CD14-positive monocyte (primary cell): ENCODE data around the gene SNAPC2. TPM values are rescaled to one million over a fixed set of nuclear protein-coding genes. Genes with fewer than 3 reads are reported as not detected.

Source experiments
- DNase-seq, 3 donors: peaks; one replicate each; pipeline ENCODE4 v3.0.0-alpha.2; 2011 to 2022
- H2AFZ ChIP-seq: 2 replicates; pipeline ENCODE4 v1.6.0; 2012; ENCODE audit warnings: mild to moderate bottlenecking, low read depth, low read length, inconsistent platforms; ENCODE audit not compliant: insufficient read depth, poor library complexity, severe bottlenecking
- H3K27ac ChIP-seq, 2 donors: 1 replicate in 1 of 2; 2 replicates in 1 of 2; pipeline ENCODE4 v1.5.1; 2012 to 2013; ENCODE audit warnings: low read length in 2 of 2, control low read depth in 1 of 2, inconsistent platforms in 1 of 2, low read depth in 1 of 2, mild to moderate bottlenecking in 1 of 2
- H3K27me3 ChIP-seq, 2 donors: one replicate each; pipeline versions ENCODE4 v1.6.0 to v1.6.1; 2011 to 2013; ENCODE audit warnings: low read length in 2 of 2; ENCODE audit not compliant: control insufficient read depth in 2 of 2, insufficient read depth in 2 of 2
- H3K36me3 ChIP-seq, 2 donors: replicated peaks in 1 of 2; 1 replicate in 1 of 2; 2 replicates in 1 of 2; pipeline versions ENCODE4 v1.5.1 to v1.6.1; 2012 to 2013; ENCODE audit warnings: low read length in 2 of 2, control low read depth in 1 of 2, inconsistent platforms in 1 of 2, mild to moderate bottlenecking in 1 of 2; ENCODE audit not compliant: insufficient read depth in 2 of 2, control insufficient read depth in 1 of 2
- H3K4me1 ChIP-seq, 2 donors: 1 replicate in 1 of 2; 2 replicates in 1 of 2; pipeline versions ENCODE4 v1.5.1 to v1.6.1; 2012 to 2013; ENCODE audit warnings: low read length in 2 of 2, control low read depth in 1 of 2, inconsistent platforms in 1 of 2, mild to moderate bottlenecking in 1 of 2, moderate library complexity in 1 of 2; ENCODE audit not compliant: insufficient read depth in 2 of 2, control insufficient read depth in 1 of 2
- H3K4me2 ChIP-seq: replicated peaks from 2 replicates; pipeline ENCODE3; 2012; ENCODE audit warnings: low read length, moderate library complexity, mild to moderate bottlenecking; ENCODE audit not compliant: poor library complexity, severe bottlenecking; ENCODE audit errors: extremely low read depth
- H3K4me3 ChIP-seq, 3 experiments: fragments of 200-600 bp in 1 of 3; sonication (generic) in 1 of 3; replicated peaks in 1 of 3; 1 replicate in 2 of 3; 2 replicates in 1 of 3; pipeline ENCODE4 v1.5.1; 2011 to 2013; ENCODE audit warnings: low read length in 3 of 3, mild to moderate bottlenecking in 3 of 3, control low read depth in 2 of 3, low read depth in 2 of 3, inconsistent platforms in 1 of 3, moderate library complexity in 1 of 3
- H3K79me2 ChIP-seq: 2 replicates; pipeline ENCODE4 v1.6.0; 2012; ENCODE audit warnings: mild to moderate bottlenecking, control low read depth, inconsistent platforms, low read length, moderate library complexity; ENCODE audit not compliant: insufficient read depth
- H3K9ac ChIP-seq: 2 replicates; pipeline ENCODE4 v1.6.0; 2017; ENCODE audit warnings: low read length, mild to moderate bottlenecking; ENCODE audit not compliant: insufficient read depth, poor library complexity, severe bottlenecking
- H3K9me3 ChIP-seq, 2 donors: replicated peaks in 1 of 2; 1 replicate in 1 of 2; 2 replicates in 1 of 2; pipeline versions ENCODE4 v1.5.1 to v1.6.1; 2012 to 2013; ENCODE audit warnings: low read length in 2 of 2, control low read depth in 1 of 2; ENCODE audit not compliant: control insufficient read depth in 1 of 2, insufficient read depth in 1 of 2
- H4K20me1 ChIP-seq: 2 replicates; pipeline ENCODE4 v1.6.0; 2012; ENCODE audit warnings: mild to moderate bottlenecking, low read length, control low read depth, moderate library complexity; ENCODE audit not compliant: insufficient read depth
- H3K27ac Mint-ChIP-seq, 7 donors: one replicate each; pipeline ENCODE4 v1.8.0; 2020; ENCODE audit warnings: mild to moderate bottlenecking in 7 of 7, mixed read lengths in 7 of 7, moderate library complexity in 6 of 7, inconsistent platforms in 2 of 7
- H3K27me3 Mint-ChIP-seq, 3 donors: one replicate each; pipeline ENCODE4 v1.8.0; 2021 to 2022; ENCODE audit warnings: low read depth in 3 of 3, mild to moderate bottlenecking in 3 of 3, mixed read lengths in 3 of 3, moderate library complexity in 3 of 3, inconsistent platforms in 1 of 3
- H3K36me3 Mint-ChIP-seq, 2 donors: one replicate each; pipeline ENCODE4 v1.8.0; 2020; ENCODE audit warnings: mixed read lengths in 2 of 2, inconsistent platforms in 1 of 2, mild to moderate bottlenecking in 1 of 2
- H3K4me1 Mint-ChIP-seq: one replicate; pipeline ENCODE4 v1.8.0; 2020; ENCODE audit warnings: mild to moderate bottlenecking, mixed read lengths
- H3K4me3 Mint-ChIP-seq, 2 donors: one replicate each; pipeline ENCODE4 v1.8.0; 2020; ENCODE audit warnings: mild to moderate bottlenecking in 2 of 2, mixed read lengths in 2 of 2, moderate library complexity in 1 of 2
- H3K9me3 Mint-ChIP-seq, 7 donors: one replicate each; pipeline ENCODE4 v1.8.0; 2020 to 2022; ENCODE audit warnings: mixed read lengths in 7 of 7, mild to moderate bottlenecking in 6 of 7, moderate library complexity in 6 of 7, inconsistent platforms in 2 of 7
- CTCF ChIP-seq: fragments of 200-600 bp; IDR thresholded peaks from one replicate; pipeline ENCODE4 v1.8.0; 2022; ENCODE audit warnings: antibody characterized with exemption, mild to moderate bottlenecking
- WGBS: methylation state at CpG from one replicate; pipeline ENCODE4 v1.1.5; 2013; ENCODE audit warnings: missing lambda C conversion rate; ENCODE audit not compliant: insufficient coverage; 5-methylcytosine and 5-hydroxymethylcytosine counted together
- intact Hi-C, 2 donors: fragments of 100-400 bp; cut with micrococcal nuclease; formaldehyde crosslinking; loops; one replicate each; pipeline versions ENCODE4 v1.15.0 to v1.15.1; 2023
- polyA plus RNA-seq, 3 donors: library from polyadenylated mRNA; depleted of rRNA in 1 of 3; unstranded in 2 of 3; stranded (reverse) in 1 of 3; fragments of 300-500 nt in 2 of 3; fragments of >200 nt in 1 of 3; fragmentation: Illumina TruSeq in 2 of 3; gene quantifications; 1 replicate in 2 of 3; 2 replicates in 1 of 3; pipeline ENCODE4 v1.2.3, GENCODE V29; 2012 to 2021

Gene SNAPC2
- polyA plus RNA-seq, 3 donors = 15.7 to 27.5 (median 18.3) TPM

DNA sequence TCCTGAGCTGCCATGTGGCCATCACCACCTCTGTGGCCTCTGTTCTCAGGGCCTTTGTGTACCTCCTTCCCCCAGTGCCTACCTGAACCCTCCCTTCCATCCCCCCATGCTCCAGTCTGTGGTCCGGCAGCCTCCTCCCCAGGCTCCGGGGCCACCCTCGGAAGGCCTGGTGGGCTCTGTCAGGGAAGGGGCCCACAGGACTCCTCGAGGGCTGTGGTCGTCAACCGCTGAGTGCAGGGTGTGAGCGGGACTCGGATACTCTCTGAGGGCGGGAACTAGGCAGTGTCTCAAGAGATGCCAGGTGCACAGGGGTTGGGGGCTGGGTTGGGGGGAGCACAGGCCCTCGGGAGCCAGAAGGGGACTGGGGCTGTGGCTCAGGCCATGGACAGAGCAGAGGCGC, 12.6 kb upstream of the SNAPC2 start:
- no peaks in the 10 kb centered on the region for H3K9me3 ChIP-seq
- H3K27me3 ChIP-seq = no peaks in the 10 kb centered on the region
- intact Hi-C loops = loop anchor here in 1 of 2 donors (10.0 kb wide), 1 partner anchor 273 kb away; the partner anchor contains the start of genes PCP2 and STXBP2
- peaks cover 31 to 57% of the 10 kb centered on the region in 2 donors for H3K36me3 Mint-ChIP-seq
- no peak for DNase-seq
- no peak overlapping the region for H3K27ac Mint-ChIP-seq
- WGBS = 97% methylated on average over 8 of the region's 11 CpGs
- H3K9me3 Mint-ChIP-seq = peaks cover 0 to 2% (median 0%) of the 10 kb centered on the region in 7 donors
- H3K4me3 ChIP-seq = no peak overlapping the region
- no peak for TF ChIP-seq CTCF
- peaks cover 19% of the 10 kb centered on the region for H3K4me1 Mint-ChIP-seq
- peaks cover 39% of the 10 kb centered on the region for H3K79me2 ChIP-seq
- no peak overlapping the region for H2AFZ ChIP-seq
- peaks cover 18 to 23% of the 10 kb centered on the region in 2 donors for H3K4me1 ChIP-seq
- H4K20me1 ChIP-seq = peaks cover 77% of the 10 kb centered on the region
- no peak overlapping the region for H3K4me3 Mint-ChIP-seq
- no peak overlapping the region for H3K9ac ChIP-seq
- no peak overlapping the region for H3K4me2 ChIP-seq
- H3K27ac ChIP-seq = no peak overlapping the region
- peaks cover 40 to 49% of the 10 kb centered on the region in 2 donors for H3K36me3 ChIP-seq
- peaks cover 2 to 3% (median 2%) of the 10 kb centered on the region in 3 donors for H3K27me3 Mint-ChIP-seq

GRCh38 chr19:7908078-7908699, 11.9 kb upstream of the SNAPC2 start:
- peaks cover 2 to 4% (median 3%) of the 10 kb centered on the region in 3 donors for H3K27me3 Mint-ChIP-seq
- intact Hi-C loops = loop anchor here in 1 of 2 donors (10.0 kb wide), 1 partner anchor 273 kb away; the partner anchor contains the start of genes PCP2 and STXBP2
- H3K36me3 ChIP-seq = peaks cover 46 to 55% of the 10 kb centered on the region in 2 donors
- H3K9me3 ChIP-seq = no peaks in the 10 kb centered on the region
- no peak overlapping the region for H3K4me2 ChIP-seq
- H3K4me1 Mint-ChIP-seq = peaks cover 13% of the 10 kb centered on the region
- no peak overlapping the region for H3K4me3 ChIP-seq
- H3K79me2 ChIP-seq = peaks cover 39% of the 10 kb centered on the region
- WGBS = 91% methylated on average over 14 of the region's 14 CpGs
- H3K36me3 Mint-ChIP-seq = peaks cover 37 to 63% of the 10 kb centered on the region in 2 donors
- no peak overlapping the region for H3K27ac Mint-ChIP-seq
- no peak for TF ChIP-seq CTCF
- no peak overlapping the region for H3K9ac ChIP-seq
- DNase-seq = no peak
- H4K20me1 ChIP-seq = peaks cover 83% of the 10 kb centered on the region
- H2AFZ ChIP-seq = no peak overlapping the region
- H3K27ac ChIP-seq = no peak overlapping the region
- H3K9me3 Mint-ChIP-seq = no peaks in the 10 kb centered on the region
- H3K27me3 ChIP-seq = no peaks in the 10 kb centered on the region
- H3K4me3 Mint-ChIP-seq = no peak overlapping the region
- peaks cover 11 to 17% of the 10 kb centered on the region in 2 donors for H3K4me1 ChIP-seq
